IPS-15b (cell line): Measurements from ENCODE around the gene KCNA2.

Source experiments
- H3K27me3 ChIP-seq: one replicate; pipeline ENCODE4 v1.6.1; 2013; ENCODE audit warnings: low read length; ENCODE audit not compliant: control insufficient read depth, insufficient read depth
- H3K36me3 ChIP-seq: one replicate; pipeline ENCODE4 v1.6.1; 2013; ENCODE audit warnings: low read length; ENCODE audit not compliant: control insufficient read depth, insufficient read depth
- H3K4me1 ChIP-seq: one replicate; pipeline ENCODE4 v1.6.1; 2013; ENCODE audit warnings: mild to moderate bottlenecking, low read length; ENCODE audit not compliant: control insufficient read depth, insufficient read depth
- H3K4me3 ChIP-seq: one replicate; pipeline ENCODE4 v1.5.1; 2013; ENCODE audit warnings: low read depth, low read length
- H3K9ac ChIP-seq: one replicate; pipeline ENCODE4 v1.6.1; 2013; ENCODE audit warnings: low read depth, mild to moderate bottlenecking, low read length
- H3K9me3 ChIP-seq: one replicate; pipeline ENCODE4 v1.6.1; 2013; ENCODE audit warnings: mild to moderate bottlenecking, low read length; ENCODE audit not compliant: control insufficient read depth, insufficient read depth

The KCNA2 gene

GRCh38 chr1:110555807-110556470 lies 50.2 kb downstream of the KCNA2 start:
- peaks cover 66% of the 10 kb centered on the region for H3K27me3 ChIP-seq
- H3K4me3 ChIP-seq, result peak overlapping the region; percentile 36
- peaks cover 2% of the 10 kb centered on the region for H3K4me1 ChIP-seq
- H3K9ac ChIP-seq, result no peak overlapping the region
- no peaks in the 10 kb centered on the region for H3K9me3 ChIP-seq
- no peaks in the 10 kb centered on the region for H3K36me3 ChIP-seq

- H3K9me3 ChIP-seq, result no peaks in the 10 kb centered on the region
- H3K9ac ChIP-seq, result no peak overlapping the region
- peaks cover 63% of the 10 kb centered on the region for H3K27me3 ChIP-seq
- no peaks in the 10 kb centered on the region for H3K36me3 ChIP-seq
- H3K4me1 ChIP-seq, result peaks cover 2% of the 10 kb centered on the region
- H3K4me3 ChIP-seq, result peak overlapping the region; percentile 36
Measured at GRCh38 chr1:110554871-110555801, 51.0 kb downstream of the KCNA2 start.

DNA sequence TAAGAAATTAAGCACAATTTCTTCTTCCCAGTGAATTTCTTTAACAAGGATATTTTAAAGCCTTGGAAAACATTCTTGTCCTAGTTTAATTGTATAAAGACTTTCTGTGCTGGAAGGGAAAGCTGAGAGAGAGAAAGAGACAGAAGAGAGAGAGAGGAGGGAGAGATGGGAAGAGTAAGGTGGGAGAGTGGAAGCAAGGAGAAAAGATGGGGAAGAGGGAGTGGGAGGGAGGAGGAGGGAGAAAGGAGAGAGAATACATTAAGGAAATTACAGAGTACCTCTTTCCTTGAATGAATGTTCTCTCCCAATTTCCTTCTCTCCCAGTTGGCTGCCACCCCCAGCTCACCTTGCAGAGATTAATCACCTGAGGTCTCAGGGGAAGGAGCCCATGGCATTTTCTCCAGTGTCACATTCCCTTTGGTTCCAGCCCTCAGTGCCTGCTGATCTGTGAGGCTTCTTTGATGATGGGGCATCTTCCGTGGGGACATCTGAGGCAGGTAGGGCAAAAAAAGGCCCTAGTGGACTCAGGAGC lies 54.8 kb downstream of the KCNA2 start:
- Histone ChIP-seq H3K4me1 (peaks cover 2% of the 10 kb centered on the region), H3K27me3 (peaks cover 39% of the 10 kb centered on the region), H3K4me3 (no peak overlapping the region), H3K9ac (no peak overlapping the region), H3K9me3 (no peaks in the 10 kb centered on the region), H3K36me3 (no peaks in the 10 kb centered on the region)

GRCh38 chr1:110549831-110550230 lies 56.3 kb downstream of the KCNA2 start:
- no peaks in the 10 kb centered on the region for H3K4me1 ChIP-seq

GRCh38 chr1:110548381-110548780 lies 57.8 kb downstream of the KCNA2 start:
- Histone ChIP-seq H3K9me3 (no peaks in the 10 kb centered on the region), H3K9ac (no peak overlapping the region), H3K4me3 (no peak overlapping the region), H3K4me1 (no peaks in the 10 kb centered on the region), H3K27me3 (peaks cover 17% of the 10 kb centered on the region), H3K36me3 (no peaks in the 10 kb centered on the region)

More at GRCh38 chr1:110549831-110550230, 56.3 kb downstream of the KCNA2 start:
- Histone ChIP-seq H3K4me3 (no peak overlapping the region), H3K9ac (no peak overlapping the region), H3K9me3 (no peaks in the 10 kb centered on the region), H3K36me3 (no peaks in the 10 kb centered on the region), H3K27me3 (peaks cover 26% of the 10 kb centered on the region)

DNA sequence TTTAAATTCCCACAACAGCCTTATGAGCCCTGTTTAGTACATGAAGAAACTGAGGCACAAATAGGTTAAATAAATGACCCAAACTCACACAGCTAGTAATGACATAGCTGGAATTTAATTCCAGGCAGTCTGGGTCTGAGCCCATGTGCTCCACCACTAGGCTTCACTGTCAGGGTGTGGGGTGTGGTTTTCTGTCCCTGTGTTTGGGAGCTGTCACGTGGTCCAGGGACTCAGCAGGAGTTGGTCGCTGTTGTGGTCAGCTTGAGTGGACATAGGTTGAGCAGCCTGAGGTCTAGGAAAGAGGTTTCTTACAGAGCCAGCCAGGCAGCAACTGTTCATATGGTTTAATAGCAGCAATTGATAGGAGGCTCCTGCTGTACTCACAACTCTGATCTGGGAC lies 59.1 kb downstream of the KCNA2 start:
- H3K4me1 ChIP-seq, result no peaks in the 10 kb centered on the region
- H3K4me3 ChIP-seq, result no peak overlapping the region
- no peaks in the 10 kb centered on the region for H3K36me3 ChIP-seq
- H3K9ac ChIP-seq, result no peak overlapping the region
- H3K9me3 ChIP-seq, result no peaks in the 10 kb centered on the region
- peaks cover 5% of the 10 kb centered on the region for H3K27me3 ChIP-seq

DNA sequence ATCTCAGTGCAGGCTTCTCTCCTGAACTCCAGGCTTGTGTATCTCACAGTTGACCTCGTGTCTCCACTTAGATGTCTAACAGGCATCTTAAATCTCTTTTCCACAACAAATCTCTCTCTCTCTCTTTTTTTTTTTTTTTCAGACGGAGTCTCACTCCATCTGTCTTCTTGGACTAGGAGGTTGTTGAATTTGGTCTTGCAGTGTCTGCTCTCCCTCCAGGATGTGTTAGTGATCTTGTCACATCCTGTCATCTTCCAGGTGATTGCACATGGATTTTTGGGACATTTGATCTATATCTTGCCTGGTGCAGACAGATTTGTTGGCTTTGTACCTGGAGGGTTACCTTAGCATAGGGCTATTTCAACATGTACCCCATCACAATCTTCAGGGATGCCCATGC lies 60.7 kb downstream of the KCNA2 start:
- Histone ChIP-seq H3K36me3 (no peaks in the 10 kb centered on the region), H3K9ac (no peak overlapping the region), H3K9me3 (no peaks in the 10 kb centered on the region), H3K4me3 (no peak overlapping the region), H3K27me3 (peaks cover 2% of the 10 kb centered on the region), H3K4me1 (no peaks in the 10 kb centered on the region)

GRCh38 chr1:110544753-110545152 lies 61.4 kb downstream of the KCNA2 start:
- Histone ChIP-seq H3K9me3 (no peaks in the 10 kb centered on the region), H3K27me3 (peaks cover 2% of the 10 kb centered on the region), H3K4me1 (no peaks in the 10 kb centered on the region), H3K4me3 (no peak overlapping the region), H3K9ac (no peak overlapping the region), H3K36me3 (no peaks in the 10 kb centered on the region)
